Measurements from ENCODE around the gene ACSF3. TPM values are rescaled to one million over a fixed set of nuclear protein-coding genes. Genes with fewer than 3 reads are reported as not detected.

Gene ACSF3
- total and polyA plus RNA-seq, 2 experiments from 2014 or later = 20.7 to 28.0 TPM

GRCh38 chr16:89105599-89106151, 12.0 kb downstream of the ACSF3 start:
- no peaks in the 10 kb centered on the region for H3K9me3 ChIP-seq (ENCODE audit: low read depth)
- no peak for DNase-seq (ENCODE audit: low spot score)
- 95% methylated on average over 16 of the region's 16 CpGs for WGBS (ENCODE audit: low lambda C conversion rate, missing lambda C conversion rate)
- no peak for TF ChIP-seq EZH2 (IDR thresholded peaks at IDR 0.05; ENCODE audit: borderline replicate concordance)
- TF ChIP-seq, protein P1, sequence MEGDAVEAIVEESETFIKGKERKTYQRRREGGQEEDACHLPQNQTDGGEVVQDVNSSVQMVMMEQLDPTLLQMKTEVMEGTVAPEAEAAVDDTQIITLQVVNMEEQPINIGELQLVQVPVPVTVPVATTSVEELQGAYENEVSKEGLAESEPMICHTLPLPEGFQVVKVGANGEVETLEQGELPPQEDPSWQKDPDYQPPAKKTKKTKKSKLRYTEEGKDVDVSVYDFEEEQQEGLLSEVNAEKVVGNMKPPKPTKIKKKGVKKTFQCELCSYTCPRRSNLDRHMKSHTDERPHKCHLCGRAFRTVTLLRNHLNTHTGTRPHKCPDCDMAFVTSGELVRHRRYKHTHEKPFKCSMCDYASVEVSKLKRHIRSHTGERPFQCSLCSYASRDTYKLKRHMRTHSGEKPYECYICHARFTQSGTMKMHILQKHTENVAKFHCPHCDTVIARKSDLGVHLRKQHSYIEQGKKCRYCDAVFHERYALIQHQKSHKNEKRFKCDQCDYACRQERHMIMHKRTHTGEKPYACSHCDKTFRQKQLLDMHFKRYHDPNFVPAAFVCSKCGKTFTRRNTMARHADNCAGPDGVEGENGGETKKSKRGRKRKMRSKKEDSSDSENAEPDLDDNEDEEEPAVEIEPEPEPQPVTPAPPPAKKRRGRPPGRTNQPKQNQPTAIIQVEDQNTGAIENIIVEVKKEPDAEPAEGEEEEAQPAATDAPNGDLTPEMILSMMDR (IDR thresholded peaks at IDR 0.05; ENCODE audit: poor library complexity) = no peak
- no peak for TF ChIP-seq EZH2phosphoT487 (IDR thresholded peaks at IDR 0.05; ENCODE audit: low read depth, severe bottlenecking, unreplicated experiment)
- no peak overlapping the region for H2AFZ ChIP-seq
- H3K27ac ChIP-seq = no peak overlapping the region
- H3K9me2 ChIP-seq (replicated peaks; ENCODE audit: insufficient read depth) = no peaks in the 10 kb centered on the region
- H3K27me3 ChIP-seq = no peaks in the 10 kb centered on the region
- peaks cover 2% of the 10 kb centered on the region for H3K79me2 ChIP-seq
- no peaks in the 10 kb centered on the region for H3K36me3 ChIP-seq (replicated peaks; ENCODE audit: insufficient read depth, low read depth)
- H3K4me2 ChIP-seq = no peak overlapping the region
- peaks cover 14% of the 10 kb centered on the region for H3K4me1 ChIP-seq (ENCODE audit: insufficient read depth)
- no peaks in the 10 kb centered on the region for H4K20me1 ChIP-seq (ENCODE audit: insufficient read depth, poor library complexity, severe bottlenecking)
- no peak overlapping the region for H3K4me3 ChIP-seq

GRCh38 chr16:89106533-89107202, 13.0 kb downstream of the ACSF3 start:
- Histone ChIP-seq H3K36me3 (replicated peaks; ENCODE audit: insufficient read depth, low read depth) (no peaks in the 10 kb centered on the region), H4K20me1 (ENCODE audit: insufficient read depth, poor library complexity, severe bottlenecking) (no peaks in the 10 kb centered on the region), H2AFZ (no peak overlapping the region), H3K27me3 (no peaks in the 10 kb centered on the region), H3K4me2 (no peak overlapping the region), H3K27ac (no peak overlapping the region), H3K79me2 (peaks cover 2% of the 10 kb centered on the region), H3K9me3 (ENCODE audit: low read depth) (no peaks in the 10 kb centered on the region), H3K9me2 (replicated peaks; ENCODE audit: insufficient read depth) (no peaks in the 10 kb centered on the region), H3K4me1 (ENCODE audit: insufficient read depth) (peaks cover 14% of the 10 kb centered on the region), H3K4me3 (no peak overlapping the region)
- 83% methylated on average over 15 of the region's 15 CpGs for WGBS (ENCODE audit: low lambda C conversion rate, missing lambda C conversion rate)
- DNase-seq (ENCODE audit: low spot score) = no peak
- no peak for TF ChIP-seq EZH2phosphoT487 (IDR thresholded peaks at IDR 0.05; ENCODE audit: low read depth, severe bottlenecking, unreplicated experiment)
- TF ChIP-seq, protein P1 (IDR thresholded peaks at IDR 0.05; ENCODE audit: poor library complexity) = no peak
- TF ChIP-seq EZH2 (IDR thresholded peaks at IDR 0.05; ENCODE audit: borderline replicate concordance) = no peak

GRCh38 chr16:89107203-89107582, 13.5 kb downstream of the ACSF3 start:
- H3K79me2 ChIP-seq = no peaks in the 10 kb centered on the region
- no peak for DNase-seq (ENCODE audit: low spot score)
- no peak overlapping the region for H2AFZ ChIP-seq
- TF ChIP-seq EZH2phosphoT487 (IDR thresholded peaks at IDR 0.05; ENCODE audit: low read depth, severe bottlenecking, unreplicated experiment) (no peak), EZH2 (IDR thresholded peaks at IDR 0.05; ENCODE audit: borderline replicate concordance) (no peak)
- TF ChIP-seq, protein P1 (IDR thresholded peaks at IDR 0.05; ENCODE audit: poor library complexity) = no peak
- WGBS (ENCODE audit: low lambda C conversion rate, missing lambda C conversion rate) = 97% methylated on average over 20 of the region's 20 CpGs
- H3K9me3 ChIP-seq (ENCODE audit: low read depth) = no peaks in the 10 kb centered on the region
- H3K4me2 ChIP-seq = no peak overlapping the region
- no peaks in the 10 kb centered on the region for H3K27me3 ChIP-seq
- no peak overlapping the region for H3K27ac ChIP-seq
- H3K4me1 ChIP-seq (ENCODE audit: insufficient read depth) = peaks cover 14% of the 10 kb centered on the region
- H4K20me1 ChIP-seq (ENCODE audit: insufficient read depth, poor library complexity, severe bottlenecking) = no peaks in the 10 kb centered on the region
- H3K9me2 ChIP-seq (replicated peaks; ENCODE audit: insufficient read depth) = no peaks in the 10 kb centered on the region
- H3K36me3 ChIP-seq (replicated peaks; ENCODE audit: insufficient read depth, low read depth) = no peaks in the 10 kb centered on the region
- H3K4me3 ChIP-seq = no peak overlapping the region

Measured in hepatocyte (in vitro differentiated cells).